Epithelial cell of proximal tubule (primary cell): ENCODE data around the gene HOXB9. TPM values are rescaled to one million over a fixed set of nuclear protein-coding genes. Genes with fewer than 3 reads are reported as not detected.

Experiments
- DNase-seq: peaks from one replicate; pipeline ENCODE4 v3.0.0-alpha.2; 2011; ENCODE audit warnings: low read depth
- H3K4me3 ChIP-seq: 2 replicates; pipeline ENCODE4 v1.5.1; 2011; ENCODE audit warnings: low read depth, mild to moderate bottlenecking, low read length
- CTCF ChIP-seq: conservative IDR thresholded peaks from 2 replicates; pipeline ENCODE4 v1.5.1; 2012; ENCODE audit warnings: low read depth, mild to moderate bottlenecking, low read length
- total RNA-seq: library from RNA; depleted of rRNA; stranded (reverse); fragments of >200 nt; gene quantifications from 2 replicates; pipeline ENCODE4 v1.2.3, GENCODE V29; 2015

The HOXB9 gene
- 74.5 and 83.8 TPM in 2 replicates for total RNA-seq

GRCh38 chr17:48626245-48627117 lies at the start of gene HOXB9:
Gene HOXB9, minus strand, starts transcription at chr17:48626358. Its CDS starts 89 bp downstream, at chr17:48626269.
- H3K4me3 ChIP-seq = peak within 1 kb of the TSS; percentile 82
- TF ChIP-seq CTCF = no peak
- DNase-seq = no peak

DNA sequence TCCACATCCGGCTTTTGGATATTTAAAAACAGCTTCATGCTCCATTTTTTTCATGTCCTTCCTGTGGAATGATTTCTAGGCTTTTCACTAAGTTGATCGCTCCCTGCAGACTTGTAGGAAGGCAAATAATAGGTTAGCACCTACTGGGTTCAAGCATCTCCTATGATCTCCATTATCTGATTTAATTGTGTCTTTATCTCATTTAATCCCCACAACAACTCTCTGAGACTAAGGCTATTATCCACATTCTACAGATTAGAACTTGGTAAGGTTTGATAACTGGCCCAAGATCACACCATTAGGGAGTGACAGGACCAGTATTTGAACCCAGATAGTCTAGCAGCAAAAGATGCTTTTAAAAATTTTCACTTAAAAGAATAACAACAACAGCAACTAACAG lies 46.2 kb upstream of the HOXB9 start:
- no peak for DNase-seq
- H3K4me3 ChIP-seq = no peak overlapping the region
- no peak for TF ChIP-seq CTCF

- peak; percentile 92 for TF ChIP-seq CTCF
- DNase-seq = peak; percentile 22
- peak overlapping the region; percentile 55 for H3K4me3 ChIP-seq
Observed at GRCh38 chr17:48671697-48672171, 45.6 kb upstream of the HOXB9 start.

- no peak for DNase-seq
- H3K4me3 ChIP-seq = no peak overlapping the region
- peak; percentile 3 for TF ChIP-seq CTCF
Observed at GRCh38 chr17:48663134-48663924, 37.2 kb upstream of the HOXB9 start.

DNA sequence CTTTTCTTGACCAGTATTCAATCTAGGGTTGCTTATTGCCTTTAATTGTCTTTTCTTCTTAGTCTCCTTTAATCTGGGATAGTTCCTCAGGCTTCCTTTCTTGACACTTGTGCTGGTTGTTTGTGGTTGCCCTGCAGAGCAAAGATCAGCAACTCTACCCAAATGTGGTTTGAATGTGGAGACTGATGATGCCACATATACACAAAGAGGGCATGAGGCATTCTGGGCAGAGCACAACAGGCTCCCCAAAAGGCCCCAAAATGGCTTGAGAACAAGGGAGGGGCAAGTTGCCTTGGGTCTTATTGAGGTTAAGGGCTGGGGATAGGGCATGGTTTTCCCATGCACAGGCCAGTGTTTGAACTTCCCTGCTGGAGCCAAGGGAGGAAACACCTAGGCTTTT lies 29.8 kb upstream of the HOXB9 start:
- TF ChIP-seq CTCF = no peak
- DNase-seq = no peak
- no peak overlapping the region for H3K4me3 ChIP-seq

DNA sequence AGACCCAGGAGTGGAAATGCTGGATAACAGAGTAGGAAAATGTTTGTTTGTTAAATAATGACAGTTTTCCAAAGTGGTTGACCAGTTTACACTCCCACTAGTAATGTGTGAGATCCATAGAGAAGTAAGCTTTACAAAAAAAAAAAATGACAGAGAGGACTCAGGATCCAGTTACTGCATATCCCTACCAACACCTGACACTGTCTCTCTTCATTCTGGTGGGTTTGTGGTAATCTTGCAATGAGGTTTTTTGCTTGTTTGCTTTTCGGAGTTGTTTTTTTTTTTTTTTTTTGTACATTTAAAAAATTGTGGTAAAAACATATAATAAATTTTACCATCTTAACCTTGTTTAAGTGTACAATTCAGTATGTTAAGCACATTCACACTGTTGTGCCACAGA lies 23.6 kb upstream of the HOXB9 start:
- no peak for TF ChIP-seq CTCF
- no peak for DNase-seq
- H3K4me3 ChIP-seq = no peak overlapping the region
